Coronary artery (tissue), 2 donors: Measurements from ENCODE around the gene SASH1.

Experiments
- DNase-seq: peaks from one replicate; pipeline ENCODE4 v3.0.0-alpha.2; 2017; ENCODE audit warnings: low spot score
- H3K27ac ChIP-seq, 2 donors: fragments of 200-600 bp; sonication (generic); one replicate each; pipeline ENCODE4 v1.5.1; 2016 to 2019
- H3K4me3 ChIP-seq: fragments of 200-600 bp; sonication (generic); 2 replicates; pipeline ENCODE4 v1.5.1; 2016; ENCODE audit warnings: mild to moderate bottlenecking, moderate library complexity
- TF ChIP-seq, protein P1 (sequence below): fragments of 200-600 bp; sonication (generic); IDR thresholded peaks from one replicate; pipeline ENCODE4 v1.5.1; 2019; ENCODE audit warnings: antibody characterized with exemption

The SASH1 gene

GRCh38 chr6:148563066-148563465 is 220.4 kb downstream of the SASH1 start:
- H3K4me3 ChIP-seq = no peak overlapping the region
- TF ChIP-seq, protein P1, sequence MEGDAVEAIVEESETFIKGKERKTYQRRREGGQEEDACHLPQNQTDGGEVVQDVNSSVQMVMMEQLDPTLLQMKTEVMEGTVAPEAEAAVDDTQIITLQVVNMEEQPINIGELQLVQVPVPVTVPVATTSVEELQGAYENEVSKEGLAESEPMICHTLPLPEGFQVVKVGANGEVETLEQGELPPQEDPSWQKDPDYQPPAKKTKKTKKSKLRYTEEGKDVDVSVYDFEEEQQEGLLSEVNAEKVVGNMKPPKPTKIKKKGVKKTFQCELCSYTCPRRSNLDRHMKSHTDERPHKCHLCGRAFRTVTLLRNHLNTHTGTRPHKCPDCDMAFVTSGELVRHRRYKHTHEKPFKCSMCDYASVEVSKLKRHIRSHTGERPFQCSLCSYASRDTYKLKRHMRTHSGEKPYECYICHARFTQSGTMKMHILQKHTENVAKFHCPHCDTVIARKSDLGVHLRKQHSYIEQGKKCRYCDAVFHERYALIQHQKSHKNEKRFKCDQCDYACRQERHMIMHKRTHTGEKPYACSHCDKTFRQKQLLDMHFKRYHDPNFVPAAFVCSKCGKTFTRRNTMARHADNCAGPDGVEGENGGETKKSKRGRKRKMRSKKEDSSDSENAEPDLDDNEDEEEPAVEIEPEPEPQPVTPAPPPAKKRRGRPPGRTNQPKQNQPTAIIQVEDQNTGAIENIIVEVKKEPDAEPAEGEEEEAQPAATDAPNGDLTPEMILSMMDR = no peak
- H3K27ac ChIP-seq = no peak overlapping the region
- no peak for DNase-seq

DNA sequence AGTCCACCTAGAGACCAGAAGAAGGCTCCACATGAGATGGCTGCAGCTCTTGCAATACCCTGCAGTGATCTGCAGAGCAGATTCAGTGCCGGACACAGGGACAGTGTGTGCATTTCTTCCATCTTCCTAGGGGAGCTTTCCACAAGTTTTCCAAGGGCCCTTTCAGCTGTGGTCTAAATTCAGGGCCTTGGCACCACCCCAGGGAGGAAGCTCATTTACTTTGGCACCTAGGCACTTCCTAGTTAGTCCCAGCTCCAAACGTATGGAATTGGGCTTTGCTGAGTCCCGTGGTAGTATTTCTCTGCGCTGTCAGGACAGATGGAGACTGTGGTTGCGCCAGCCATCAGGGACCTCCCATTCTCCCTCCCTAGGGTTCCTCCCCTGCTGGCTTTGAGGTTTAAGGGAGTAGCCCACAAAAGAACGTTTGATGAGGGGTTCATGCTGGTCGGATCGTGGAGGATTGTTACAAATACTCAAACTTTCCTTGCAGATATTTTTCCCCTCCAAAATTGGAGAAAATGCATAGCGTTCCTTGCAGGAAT is 221.9 kb downstream of the SASH1 start:
- Histone ChIP-seq H3K27ac (no peak overlapping the region), H3K4me3 (no peak overlapping the region)
- TF ChIP-seq, protein P1 = no peak
- DNase-seq = no peak

DNA sequence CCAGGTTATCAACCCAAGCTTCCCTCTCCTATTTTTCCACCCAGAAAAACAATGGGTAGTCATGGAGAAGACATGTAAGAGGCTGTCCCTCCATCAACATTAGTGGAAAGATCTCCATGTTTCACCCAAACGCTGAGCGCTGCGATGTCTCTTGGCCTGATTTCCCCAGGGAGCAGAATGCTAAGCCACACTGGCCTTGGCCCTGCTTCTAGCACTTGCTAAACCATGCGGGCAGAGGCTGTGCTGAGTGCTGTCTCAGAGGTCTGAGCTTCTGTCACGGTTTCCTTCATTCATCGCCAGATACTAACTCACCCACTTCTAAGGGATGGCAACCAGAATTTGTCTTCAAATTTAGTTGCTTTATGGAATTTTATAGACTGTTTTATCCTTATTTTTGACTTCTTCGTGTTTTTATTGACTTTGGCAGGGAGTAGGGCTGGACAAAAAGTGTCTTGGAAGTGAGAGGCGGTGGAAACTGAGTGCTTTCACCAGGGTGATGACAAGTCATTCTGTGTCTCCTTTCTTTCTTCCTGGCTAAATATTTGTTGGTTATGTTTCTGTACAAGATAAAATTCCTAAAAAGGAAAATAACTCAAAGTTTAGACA is 222.8 kb downstream of the SASH1 start:
- H3K4me3 ChIP-seq = peak overlapping the region; percentile 32
- TF ChIP-seq, protein P1 = no peak
- no peak for DNase-seq
- peak overlapping the region in 1 of 2 donors; percentile 13 for H3K27ac ChIP-seq

DNA sequence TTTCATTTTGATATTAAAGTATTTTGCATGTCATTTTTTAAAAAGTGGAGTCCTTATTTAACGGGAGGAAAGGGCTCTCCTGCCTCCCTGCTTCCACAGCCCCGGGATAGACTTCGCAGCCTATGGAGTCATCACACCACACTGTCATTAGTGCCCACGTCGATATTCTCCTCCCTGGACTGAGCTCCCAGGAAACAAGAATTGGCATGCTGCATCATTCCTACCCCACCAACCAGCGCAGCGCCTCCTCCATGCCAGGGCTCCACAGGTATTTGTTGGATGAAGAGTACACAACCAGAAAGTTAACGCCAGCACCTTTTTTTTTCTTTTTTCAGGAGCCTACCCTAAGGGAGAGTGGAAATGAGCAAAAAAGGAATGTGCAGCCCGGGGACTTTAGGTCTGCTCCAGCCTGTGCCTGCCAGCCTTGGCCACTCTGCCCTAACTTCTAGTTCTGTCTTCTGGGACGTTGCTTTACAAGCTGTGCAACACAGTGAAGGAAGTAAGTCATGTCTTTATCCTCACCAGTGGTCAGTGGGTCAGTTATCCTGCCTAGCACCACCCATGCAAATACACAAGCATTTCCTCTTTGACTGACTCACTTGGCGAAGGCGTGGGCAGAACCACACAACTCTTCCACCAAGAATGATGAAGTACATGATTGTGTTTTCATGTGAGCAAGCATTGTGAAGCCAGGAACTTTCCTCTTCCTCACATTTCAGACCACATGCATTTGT is 223.5 kb downstream of the SASH1 start:
- TF ChIP-seq, protein P1 = no peak
- H3K4me3 ChIP-seq = peak overlapping the region; percentile 32
- peak overlapping the region; percentile 13 to 35 for H3K27ac ChIP-seq
- no peak for DNase-seq

- Histone ChIP-seq H3K27ac (peak overlapping the region in 1 of 2 donors; percentile 35), H3K4me3 (no peak overlapping the region)
- no peak for DNase-seq
- TF ChIP-seq, protein P1 = no peak
Measured at GRCh38 chr6:148566664-148567350, 224.2 kb downstream of the SASH1 start.

DNA sequence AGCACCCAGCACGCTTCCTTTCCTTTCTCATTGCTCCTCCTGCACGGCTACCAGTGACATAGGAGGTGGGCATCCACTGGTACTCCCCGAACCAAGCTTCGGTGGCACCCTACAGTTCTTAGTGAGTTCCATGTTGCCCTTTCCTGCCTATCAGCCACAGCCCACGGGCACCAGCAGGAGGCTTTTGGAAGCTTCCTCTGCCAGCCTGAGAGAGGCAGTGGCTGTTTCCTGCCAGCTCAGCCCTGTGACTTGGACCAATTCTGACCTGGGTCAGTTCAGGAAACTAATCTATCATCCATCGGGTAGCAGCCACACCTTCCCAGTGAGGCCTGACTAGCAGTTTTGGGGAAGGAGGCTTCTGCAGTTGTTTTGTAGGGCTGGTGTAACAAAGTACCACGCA is 227.8 kb downstream of the SASH1 start:
- TF ChIP-seq, protein P1 = no peak
- DNase-seq = no peak
- H3K27ac ChIP-seq = no peak overlapping the region
- H3K4me3 ChIP-seq = no peak overlapping the region
